Measurements from ENCODE around the gene GFPT1.
A peak's percentile ranks its signal among the peaks of the same experiment; 100 is the strongest.
"Not testable (repeated sequence)": the region's sequence is repeated elsewhere in the genome, so short reads cannot be mapped to it uniquely, and the experiment has no call there.

Gene GFPT1

DNA sequence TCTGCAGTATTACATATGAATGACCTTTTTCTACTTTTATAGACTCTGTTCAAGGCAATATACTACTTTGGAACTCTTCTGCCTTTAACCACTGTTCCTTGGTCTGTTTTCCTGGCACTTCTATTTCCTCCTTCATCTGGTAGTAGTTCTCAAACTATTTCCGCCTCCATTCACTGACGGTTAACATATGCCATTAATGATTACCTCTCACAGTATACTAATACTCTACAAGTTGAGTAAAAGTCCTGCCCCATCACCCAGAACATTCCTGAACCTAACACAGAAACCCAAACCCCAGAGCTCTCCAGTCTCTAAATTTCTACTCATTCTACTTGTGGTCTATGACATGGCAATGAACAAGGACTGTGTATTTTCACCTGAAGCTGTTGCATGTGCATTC is 4.5 kb downstream of the GFPT1 start:
- DNase-seq, result no peak

DNA sequence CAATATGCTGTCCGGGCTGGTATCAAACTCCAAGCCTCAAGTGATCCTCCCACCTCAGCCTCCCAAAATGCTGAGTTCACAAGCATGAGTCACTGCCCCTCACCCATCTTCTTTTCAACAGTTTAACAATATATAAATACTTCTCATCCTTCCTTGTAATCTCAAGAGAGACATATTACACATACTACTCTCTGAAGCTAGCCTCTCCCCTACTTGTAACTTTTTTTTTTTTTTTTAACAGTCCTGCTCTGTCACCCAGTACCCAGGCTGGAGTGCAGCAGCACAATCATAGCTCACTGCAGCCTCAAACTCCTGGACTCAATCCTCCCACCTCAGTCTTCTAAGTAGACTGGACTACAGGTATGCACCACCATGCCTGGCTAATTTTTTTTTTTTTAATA is 5.7 kb downstream of the GFPT1 start:
- DNase-seq, result peak; percentile 4

DNA sequence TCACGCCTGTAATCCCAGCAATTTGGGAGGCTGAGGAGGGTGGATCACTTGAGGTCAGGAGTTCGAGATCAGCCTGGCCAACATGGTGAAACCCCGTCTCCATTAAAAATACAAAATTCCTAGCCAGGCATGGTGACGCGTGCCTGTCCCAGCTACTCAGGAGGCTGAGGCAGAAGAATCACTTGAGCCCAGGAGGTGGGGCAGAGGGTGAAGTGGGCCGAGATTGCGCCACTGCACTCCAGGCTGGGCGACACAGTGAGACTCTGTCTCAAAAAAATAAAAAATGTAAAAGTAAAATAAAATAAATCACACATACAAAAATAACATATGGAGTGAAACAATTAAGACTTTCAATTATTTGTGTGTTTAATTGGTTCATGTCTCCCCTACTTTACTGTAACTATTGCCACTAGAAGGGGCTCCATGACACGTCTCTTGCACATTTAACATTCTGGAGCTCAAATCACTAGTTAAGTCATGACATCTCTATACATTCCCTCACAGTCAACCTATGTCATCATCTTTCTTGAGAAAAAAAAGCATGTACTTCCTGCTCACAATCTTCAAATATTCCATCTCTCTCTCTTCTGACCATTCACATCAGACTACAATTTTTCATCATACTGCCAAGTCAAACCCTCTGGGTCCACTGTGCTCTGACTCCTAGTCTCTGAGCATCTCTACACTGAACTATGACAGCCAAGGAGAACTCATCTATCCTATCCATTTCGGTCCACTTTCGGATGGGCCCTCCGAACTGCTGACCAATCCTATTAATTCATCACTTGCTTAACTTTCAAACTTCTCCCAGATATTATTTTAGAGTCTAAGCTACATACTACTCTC is 6.7 kb downstream of the GFPT1 start:
- DNase-seq, result no peak

DNA sequence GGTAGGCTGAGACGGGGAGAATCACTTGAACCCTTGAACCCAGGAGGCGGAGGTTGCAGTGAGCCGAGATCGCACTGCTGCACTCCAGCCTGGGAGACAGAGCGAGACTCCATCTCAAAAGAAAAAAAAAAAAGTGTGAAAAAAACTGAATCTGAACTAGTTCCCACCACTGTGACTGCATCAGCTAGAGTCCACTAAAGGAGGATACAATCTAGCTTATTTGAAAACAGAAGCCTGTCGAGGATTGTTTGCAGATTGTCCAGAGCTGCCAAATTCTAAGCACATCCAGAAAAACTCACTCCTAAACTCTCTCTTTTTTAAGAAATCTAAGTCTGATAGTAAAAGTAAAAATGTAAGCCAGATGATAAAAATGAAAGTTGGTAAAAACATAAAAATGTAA is 10.6 kb downstream of the GFPT1 start:
- no peak for DNase-seq

DNA sequence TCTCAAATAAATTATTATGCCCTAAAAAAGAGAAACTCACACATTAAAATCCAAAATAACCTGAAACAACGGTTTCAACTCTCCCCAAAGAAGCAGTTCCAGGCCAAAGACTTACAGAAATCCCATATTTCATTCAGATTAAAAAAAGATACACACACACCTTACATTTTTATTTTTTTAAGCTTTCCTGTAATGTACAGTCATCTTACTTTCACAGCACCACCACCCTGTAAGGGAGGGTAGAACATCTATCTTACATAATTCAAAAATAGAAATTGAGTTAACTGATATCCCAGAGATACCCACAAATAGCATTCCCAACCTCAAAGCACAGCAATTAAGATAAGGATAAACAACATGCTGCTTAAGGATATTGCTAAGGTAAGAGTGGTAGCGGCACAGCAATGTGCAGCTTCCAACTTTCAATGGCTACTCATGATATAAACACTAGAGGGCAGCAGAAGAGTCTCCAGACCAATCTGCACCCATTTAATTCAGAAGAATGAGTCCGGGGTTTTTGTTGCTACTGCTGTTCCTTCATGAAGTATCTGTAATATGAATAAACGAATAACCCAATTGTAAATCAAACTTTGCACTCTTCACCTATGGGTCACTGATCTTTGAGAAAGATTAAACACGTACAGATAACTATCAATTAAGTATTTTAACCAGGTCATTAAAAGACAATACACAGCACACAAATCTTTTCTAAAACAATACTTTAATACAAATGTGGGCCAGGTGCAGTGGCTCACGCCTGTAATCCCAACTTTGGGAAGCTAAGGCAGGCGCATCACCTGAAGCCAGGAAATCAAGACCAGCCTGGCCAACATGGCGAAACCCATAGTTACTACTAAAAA is 11.3 kb downstream of the GFPT1 start:
- no peak for DNase-seq

DNA sequence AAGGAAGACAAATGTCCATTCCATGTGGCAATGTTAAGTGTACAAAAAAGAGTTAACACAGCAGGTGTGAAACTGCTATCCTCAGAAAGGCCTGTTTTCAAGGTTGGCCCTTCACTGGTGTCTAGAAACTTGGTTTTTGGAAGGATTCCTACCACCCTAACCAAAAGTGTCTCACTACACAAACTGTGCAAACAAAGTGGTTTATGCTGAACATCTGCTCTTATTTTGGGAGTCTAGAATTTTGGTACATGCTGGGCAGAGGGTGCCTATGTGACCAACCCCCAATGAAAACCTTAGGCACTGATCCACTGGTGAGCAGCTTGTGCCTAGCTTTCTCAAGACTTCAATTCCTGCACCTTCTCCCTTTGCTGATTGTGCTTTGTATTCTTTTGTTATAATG is 14.3 kb downstream of the GFPT1 start:
- DNase-seq, result no peak

DNA sequence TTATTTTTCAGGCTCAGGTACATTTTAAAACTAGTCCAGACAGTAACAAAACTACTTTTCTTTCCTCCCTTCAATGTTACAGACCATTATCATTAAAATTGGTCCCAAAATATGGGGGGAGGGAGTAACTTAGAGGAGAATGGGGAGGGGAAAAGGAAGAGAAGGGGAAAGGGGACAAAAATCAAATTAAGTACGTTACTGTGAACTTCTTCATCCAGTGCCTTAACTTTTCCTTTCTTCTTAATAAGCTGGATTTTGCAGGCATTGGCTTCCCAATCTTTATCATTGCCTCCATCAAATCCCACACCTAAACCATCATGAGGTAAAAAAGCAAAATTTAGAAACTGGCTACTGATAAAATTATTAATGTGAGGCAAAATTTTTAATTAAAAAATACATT is 17.2 kb downstream of the GFPT1 start:
- DNase-seq, result no peak

DNA sequence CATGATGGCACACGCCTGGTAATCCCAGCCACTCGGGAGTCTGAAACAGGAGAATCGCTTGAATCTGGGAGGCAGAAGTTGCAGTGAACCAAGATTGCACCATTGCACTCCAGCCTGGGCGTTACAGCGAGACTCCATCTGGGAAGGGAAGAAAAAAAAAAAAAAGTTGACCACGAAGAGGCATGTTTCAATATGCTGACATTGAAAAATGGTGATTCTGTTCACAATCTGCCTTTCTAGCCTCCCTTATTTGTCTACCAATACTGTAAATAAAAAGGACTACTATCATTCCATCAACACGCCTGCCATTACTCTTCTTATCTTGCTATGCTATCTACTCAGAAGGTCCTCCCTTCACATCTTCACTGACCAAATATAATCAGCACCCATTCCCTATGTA is 18.4 kb downstream of the GFPT1 start:
- no peak for DNase-seq

DNA sequence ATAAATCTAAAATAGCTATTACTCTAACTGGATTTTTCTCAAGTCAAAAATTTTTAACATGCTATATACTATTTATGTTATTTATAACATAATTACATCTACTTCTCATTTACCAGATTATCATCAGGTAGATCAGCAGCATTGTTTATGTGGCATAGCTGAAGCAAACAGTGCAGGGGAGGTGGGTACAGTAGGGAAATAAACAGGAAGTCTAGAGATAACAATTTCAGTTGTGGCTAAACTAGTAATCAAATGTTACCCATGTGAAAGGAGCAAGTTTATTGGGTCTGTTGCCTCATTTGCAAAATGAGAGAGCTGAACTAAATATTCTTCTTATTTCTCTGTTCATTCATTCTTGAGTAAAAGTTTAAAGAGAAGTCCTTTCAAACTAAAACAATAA is 27.7 kb downstream of the GFPT1 start:
- no peak for DNase-seq

DNA sequence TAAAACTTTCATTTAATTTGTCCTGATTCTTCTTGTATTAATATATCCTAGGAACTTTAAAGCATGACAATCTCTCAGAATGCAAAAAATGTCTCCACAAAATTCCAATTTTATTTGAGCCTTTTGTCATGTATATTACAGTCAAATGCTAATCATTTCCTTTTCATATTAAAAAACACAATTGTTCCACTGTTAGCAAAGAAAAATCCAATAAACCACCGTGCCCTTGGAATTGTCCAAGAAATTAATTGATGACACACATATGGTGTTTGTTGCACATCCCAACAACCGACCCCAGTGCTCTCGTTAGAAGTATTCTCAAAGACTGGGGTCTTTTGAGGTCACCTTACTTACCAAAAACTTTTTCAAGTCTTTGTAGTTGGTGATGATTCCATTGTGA is 28.1 kb downstream of the GFPT1 start:
- DNase-seq, result no peak

DNA sequence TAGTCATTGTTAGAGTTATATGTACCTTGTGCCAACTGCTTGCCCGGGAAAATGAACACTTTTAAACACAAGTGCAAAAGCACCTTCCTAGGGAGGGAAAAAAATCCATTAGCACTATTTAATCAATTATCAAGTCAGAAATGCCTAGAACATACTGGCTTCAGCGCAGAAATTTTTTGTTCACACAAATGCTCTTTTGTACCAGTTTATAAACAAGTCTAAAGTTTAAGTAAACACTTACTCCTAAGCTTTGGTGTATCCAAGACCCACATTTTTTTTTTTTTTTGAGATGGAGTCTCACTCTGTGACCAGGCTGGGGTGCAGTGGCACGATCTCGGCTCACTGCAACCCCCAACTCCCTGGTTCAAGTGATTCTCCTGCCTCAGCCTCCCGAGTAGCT is 30.6 kb downstream of the GFPT1 start:
- no peak for DNase-seq

DNA sequence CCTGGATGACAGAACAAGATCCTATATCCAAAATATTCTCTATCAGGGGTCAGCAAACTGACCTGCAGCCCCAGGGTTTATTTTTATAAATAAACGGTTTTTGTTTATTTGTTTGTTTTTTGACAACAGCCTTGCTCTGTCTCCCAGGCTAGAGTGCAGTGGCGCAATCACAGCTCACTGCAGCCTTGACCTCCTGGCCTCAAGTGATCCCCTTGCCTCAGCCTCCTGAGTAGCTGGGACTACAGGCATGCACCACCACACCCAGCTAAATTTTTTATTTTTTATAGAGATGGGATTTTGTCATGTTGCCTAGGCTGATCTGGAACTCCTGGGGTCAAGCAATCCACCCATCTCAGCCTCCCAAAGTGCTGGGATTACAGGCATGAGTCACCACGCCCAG is 32.1 kb downstream of the GFPT1 start:
- not testable (repeated sequence) for DNase-seq

DNA sequence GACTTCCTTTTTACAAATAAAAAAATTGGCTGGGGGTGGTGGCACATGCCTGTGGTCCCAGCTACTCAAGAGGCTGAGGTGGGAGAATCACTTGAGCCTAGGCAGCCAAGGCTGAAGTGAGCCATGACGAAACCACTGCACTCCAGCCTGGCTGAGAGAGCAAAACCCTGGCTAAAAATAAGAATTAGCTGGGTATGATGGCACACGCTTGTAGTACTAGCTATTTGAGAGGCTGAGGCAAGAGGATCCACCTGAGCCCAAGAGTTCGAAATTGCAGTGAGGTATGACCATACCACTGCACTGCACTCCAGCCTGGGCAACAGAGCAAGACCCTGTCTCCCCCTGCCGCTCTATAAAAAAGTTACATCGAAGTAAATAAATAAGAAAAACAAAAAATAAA is 33.7 kb downstream of the GFPT1 start:
- no peak for DNase-seq

DNA sequence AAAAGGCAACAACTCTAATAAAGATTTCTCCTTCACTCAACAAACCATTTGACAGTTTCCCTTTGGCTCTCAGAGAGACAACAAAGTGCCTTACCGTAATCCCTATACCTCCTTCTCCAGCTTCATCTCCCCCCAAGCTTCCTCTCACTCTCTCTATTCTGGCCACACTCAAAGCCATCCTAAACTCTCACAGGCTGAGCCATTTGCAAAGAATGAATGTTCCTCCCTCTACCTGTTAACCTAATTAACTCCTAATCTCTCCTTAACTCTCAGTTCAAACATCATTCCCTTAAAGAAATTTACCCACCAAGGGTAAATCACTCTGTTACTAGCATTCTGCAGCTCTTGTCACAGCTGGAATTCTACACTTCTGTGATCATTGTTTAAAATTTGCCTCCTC is 38.2 kb downstream of the GFPT1 start:
- DNase-seq, result no peak

DNA sequence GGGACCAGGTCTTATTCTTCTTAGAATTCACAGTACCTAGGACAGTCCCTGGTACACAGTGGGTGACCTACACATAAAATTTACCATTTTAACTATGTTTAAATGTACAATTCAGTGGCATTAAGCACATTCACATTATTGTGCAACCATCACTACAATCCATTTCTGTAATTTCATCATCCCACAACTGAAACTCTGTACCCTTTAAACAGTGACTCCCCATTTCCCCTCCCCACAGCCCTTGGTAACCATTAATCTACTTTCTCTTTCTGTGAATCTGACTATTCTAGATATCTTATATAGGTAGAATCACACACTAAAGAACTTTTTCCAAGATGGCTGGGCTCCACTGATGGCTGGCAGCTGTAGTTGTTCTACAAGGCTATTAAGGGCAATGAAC is 41.6 kb downstream of the GFPT1 start:
- DNase-seq, result no peak

DNA sequence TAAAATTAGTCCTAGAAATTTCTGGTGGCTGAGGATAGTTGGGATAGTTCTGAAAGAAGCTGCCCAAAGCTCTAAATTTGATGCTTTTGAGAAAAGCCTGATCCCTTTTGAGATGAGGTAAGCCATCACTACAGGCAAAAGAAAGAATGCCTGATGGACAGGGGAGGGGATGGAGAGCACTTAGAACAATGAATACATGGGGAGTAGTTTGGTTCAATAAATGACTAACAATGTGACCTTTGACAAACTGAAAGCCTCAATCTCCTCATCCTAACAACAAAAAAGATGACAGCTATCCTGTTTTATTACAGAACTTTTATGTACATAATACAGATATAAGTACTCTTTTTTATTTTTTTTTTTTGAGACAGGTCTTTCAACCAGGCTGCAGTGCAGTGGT is 42.7 kb downstream of the GFPT1 start:
- no peak for DNase-seq

DNA sequence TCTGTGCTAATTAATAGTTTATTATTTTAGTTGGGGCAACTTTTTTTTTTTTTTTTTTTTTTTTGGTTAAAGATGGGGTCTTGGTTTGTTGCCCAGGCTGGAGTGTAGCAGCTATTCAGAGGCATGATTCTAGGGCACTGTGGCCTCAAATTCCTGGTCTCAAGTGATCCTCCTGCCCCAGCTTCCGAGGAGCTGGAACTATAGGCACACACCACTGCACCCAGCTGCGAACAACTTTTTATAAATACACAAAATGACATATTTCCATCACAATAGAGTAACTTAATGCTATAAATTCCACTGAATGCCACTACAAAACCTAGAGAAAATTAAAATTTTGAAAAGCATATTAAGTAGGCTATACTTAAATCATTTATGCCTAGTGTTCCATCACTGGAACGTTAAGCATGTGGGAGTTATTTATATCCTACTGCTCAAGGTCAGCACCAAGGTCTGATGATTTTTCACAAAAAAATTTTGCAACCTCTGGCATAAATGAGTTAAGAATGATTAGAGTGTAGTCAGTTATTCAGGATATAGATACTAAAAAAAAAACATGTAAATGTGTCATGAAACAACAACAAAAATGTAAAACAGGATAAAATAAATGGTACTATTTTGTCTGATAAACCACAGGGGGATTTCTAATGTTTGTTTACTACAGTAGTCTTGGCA is 46.8 kb downstream of the GFPT1 start:
- DNase-seq, result no peak

DNA sequence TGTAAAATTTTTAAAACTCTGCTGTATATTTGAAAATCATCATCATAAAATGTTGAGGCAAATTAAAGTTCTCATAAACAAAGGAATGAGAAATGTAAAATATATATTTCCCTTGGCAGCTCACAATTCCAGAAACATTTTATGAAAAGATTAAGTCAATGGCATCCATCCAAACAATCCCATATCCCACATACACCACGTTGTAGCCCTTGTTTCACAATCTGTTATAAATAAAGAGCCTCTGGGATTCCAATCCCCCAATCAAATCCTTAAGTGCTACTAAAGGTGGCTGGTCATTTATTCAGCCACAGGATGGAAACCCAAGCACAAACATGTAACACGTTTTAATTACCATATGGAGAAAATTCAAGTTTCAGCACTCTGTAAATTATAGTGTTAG is 51.7 kb downstream of the GFPT1 start:
- no peak for DNase-seq

DNA sequence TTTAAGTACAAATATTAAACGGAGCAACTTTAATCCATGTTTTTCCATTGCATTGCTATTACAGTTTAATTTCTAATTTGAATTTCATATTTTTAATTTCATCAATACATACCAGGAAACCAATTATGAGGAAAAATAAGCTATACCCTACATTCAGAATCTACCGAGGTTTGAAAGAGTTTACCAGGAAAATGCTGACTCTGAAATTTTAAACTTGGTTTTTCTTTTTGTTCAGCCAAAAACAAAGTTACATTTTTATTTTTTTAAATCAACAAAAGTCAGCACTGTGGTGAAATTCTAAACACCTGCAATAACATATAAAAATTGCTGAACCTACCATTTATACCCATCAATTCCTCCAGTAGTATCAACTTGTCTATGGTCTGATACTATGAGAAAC is 53.7 kb downstream of the GFPT1 start:
- no peak for DNase-seq

DNA sequence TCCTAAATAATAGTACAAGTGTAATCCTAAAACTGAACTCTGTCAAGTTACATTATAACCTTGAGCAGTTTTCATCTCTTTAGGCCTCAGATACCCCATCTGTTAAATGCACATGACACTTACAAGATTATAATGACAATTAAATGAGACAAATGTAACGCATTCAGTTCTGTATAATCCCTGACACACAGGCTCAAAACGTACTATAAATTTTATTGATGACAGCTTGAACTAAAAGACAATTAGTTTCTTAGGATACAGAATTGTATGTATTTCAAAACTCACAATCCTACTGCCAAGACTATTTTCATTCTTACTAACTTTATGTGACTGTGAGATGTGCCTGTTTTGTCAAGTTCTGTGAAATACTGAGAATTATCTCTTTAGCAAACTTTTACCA is 56.2 kb downstream of the GFPT1 start:
- no peak for DNase-seq

DNA sequence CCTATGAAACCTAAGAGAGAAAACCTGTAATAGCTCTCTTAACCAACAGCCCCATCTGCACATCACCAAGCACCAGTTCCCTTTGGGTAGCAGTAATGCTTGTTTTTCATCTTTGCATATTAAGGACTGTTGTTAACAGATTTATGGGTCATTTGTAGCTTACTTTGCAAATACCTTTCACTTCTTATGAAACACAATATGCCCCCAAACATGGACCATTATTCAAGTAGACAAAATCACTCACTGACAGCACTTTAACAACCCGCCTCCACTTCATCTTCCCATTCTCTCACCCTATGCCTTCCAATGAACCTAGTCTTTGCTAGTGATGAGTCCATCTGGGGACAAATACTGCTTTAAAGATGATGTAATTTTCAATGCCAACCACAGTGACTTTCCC is 64.4 kb downstream of the GFPT1 start:
- DNase-seq, result no peak

DNA sequence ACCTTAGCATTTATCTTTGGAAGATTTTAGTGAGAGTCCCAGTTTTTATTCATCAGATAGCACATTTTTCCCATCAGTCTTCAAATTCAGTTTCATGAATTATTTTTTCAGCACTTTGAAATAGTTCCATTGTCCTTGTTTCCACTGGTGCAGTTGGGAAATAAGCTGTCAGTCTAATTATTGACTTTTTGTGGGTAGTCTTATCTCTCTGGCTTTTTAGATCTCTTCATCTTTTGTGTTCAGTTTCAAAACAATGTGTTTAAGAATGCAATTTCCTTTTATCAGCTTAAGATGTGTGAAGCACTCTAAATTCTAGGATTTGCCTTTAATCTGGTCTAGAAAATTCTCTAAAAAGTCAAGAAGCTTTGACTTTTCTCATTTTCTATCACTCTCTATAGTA is 70.5 kb downstream of the GFPT1 start:
- DNase-seq, result no peak

DNA sequence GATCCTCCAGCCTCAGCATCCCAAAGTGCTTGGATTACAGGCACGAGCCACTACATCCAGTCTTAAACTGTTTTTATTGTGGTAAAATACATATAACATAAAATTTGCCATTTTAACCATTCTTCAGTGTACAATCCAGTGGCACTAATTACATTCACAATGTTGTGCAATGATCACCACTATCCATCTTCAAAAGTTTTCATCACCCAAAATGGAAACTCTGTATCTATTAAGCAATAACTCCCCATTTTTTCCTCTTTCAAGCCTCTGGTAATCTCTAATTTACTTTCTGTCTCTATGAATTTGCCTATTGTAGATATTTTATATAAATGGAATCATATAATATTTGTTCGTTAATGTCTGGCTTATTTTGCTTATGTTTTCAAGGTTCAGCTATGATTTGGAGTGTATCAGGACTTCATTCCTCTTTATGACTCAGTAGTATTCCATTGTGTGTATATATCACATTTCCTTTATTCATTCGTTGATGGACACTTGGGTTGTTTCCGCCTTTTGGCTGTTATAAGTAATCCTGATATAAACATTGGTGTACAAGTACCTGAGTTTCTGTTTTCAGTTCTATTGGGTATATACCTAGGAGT is 71.8 kb downstream of the GFPT1 start:
- DNase-seq, result no peak
